IPS DF 19.7 (cell line): Measurements from ENCODE around the gene BBS1.
"Not testable (repeated sequence)": the region's sequence is repeated elsewhere in the genome, so short reads cannot be mapped to it uniquely, and the experiment has no call there.

Experiments
- DNase-seq: peaks from one replicate; pipeline ENCODE4 v3.0.0-alpha.2; 2013; ENCODE audit warnings: low read depth, low spot score

Gene BBS1

GRCh38 chr11:66570850-66571180 lies 60.4 kb downstream of the BBS1 start:
- no peak for DNase-seq

- peak; percentile 47 for DNase-seq
Observed at GRCh38 chr11:66579017-66579606, 68.7 kb downstream of the BBS1 start.

- DNase-seq = no peak
Observed at GRCh38 chr11:66580803-66581202, 70.4 kb downstream of the BBS1 start.

- DNase-seq = no peak
Observed at GRCh38 chr11:66581261-66581660, 70.8 kb downstream of the BBS1 start.

- not testable (repeated sequence) for DNase-seq
Observed at GRCh38 chr11:66582565-66583147, 72.2 kb downstream of the BBS1 start.
